ENCODE measurements around the gene CNKSR3. TPM values are rescaled to one million over a fixed set of nuclear protein-coding genes. Genes with fewer than 3 reads are reported as not detected.
A peak's percentile ranks its signal among the peaks of the same experiment; 100 is the strongest.

Gene CNKSR3
- total and polyA plus RNA-seq, 2 donors from 2014 or later, result 13.8 to 63.1 TPM

GRCh38 chr6:154537511-154538325 is 27.2 kb upstream of the CNKSR3 start:
- FAIRE-seq, result peak; percentile 30
- DNase-seq, result peak in 3 of 5 donors; percentile 52 to 74 (median 58)
- Histone ChIP-seq H3K4me3 (ENCODE audit: low read length in 3 of 3) (no peak overlapping the region), H3K27me3 (ENCODE audit: control insufficient read depth, insufficient read depth, low read length) (no peaks in the 10 kb centered on the region), H3K27ac (ENCODE audit: low read depth in 2 of 2, low read length in 2 of 2) (no peak overlapping the region), H3K9ac (ENCODE audit: low read length in 3 of 3) (no peak overlapping the region), H3K4me1 (ENCODE audit: control insufficient read depth in 2 of 3, insufficient read depth in 2 of 3, low read depth in 1 of 3, low read length in 3 of 3) (peaks cover 0 to 4% (median 0%) of the 10 kb centered on the region in 3 donors), H3K36me3 (ENCODE audit: control insufficient read depth in 2 of 3, insufficient read depth in 3 of 3, low read length in 3 of 3) (no peaks in the 10 kb centered on the region), H3K9me3 (ENCODE audit: control insufficient read depth in 2 of 3, insufficient read depth in 1 of 3, low read length in 3 of 3) (no peaks in the 10 kb centered on the region)
- intact Hi-C loops (cut with DNase I), result no loop called here
- no peak for TF ChIP-seq CTCF (IDR thresholded peaks at IDR 0.05; ENCODE audit: borderline replicate concordance, extremely low read depth, insufficient read depth)

- H3K27ac ChIP-seq (ENCODE audit: low read depth in 2 of 2, low read length in 2 of 2), result no peak overlapping the region
- H3K4me3 ChIP-seq (ENCODE audit: low read length in 3 of 3), result no peak overlapping the region
- peaks cover 0 to 3% (median 0%) of the 10 kb centered on the region in 3 donors for H3K4me1 ChIP-seq (ENCODE audit: control insufficient read depth in 2 of 3, insufficient read depth in 2 of 3, low read depth in 1 of 3, low read length in 3 of 3)
- intact Hi-C loops (cut with DNase I), result no loop called here
- FAIRE-seq, result no peak
- peak in 1 of 5 donors; percentile 73 for DNase-seq
- no peak overlapping the region for H3K9ac ChIP-seq (ENCODE audit: low read length in 3 of 3)
- no peak for TF ChIP-seq CTCF (IDR thresholded peaks at IDR 0.05; ENCODE audit: borderline replicate concordance, extremely low read depth, insufficient read depth)
- H3K9me3 ChIP-seq (ENCODE audit: control insufficient read depth in 2 of 3, insufficient read depth in 1 of 3, low read length in 3 of 3), result no peaks in the 10 kb centered on the region
- H3K27me3 ChIP-seq (ENCODE audit: control insufficient read depth, insufficient read depth, low read length), result no peaks in the 10 kb centered on the region
- H3K36me3 ChIP-seq (ENCODE audit: control insufficient read depth in 2 of 3, insufficient read depth in 3 of 3, low read length in 3 of 3), result no peaks in the 10 kb centered on the region
Observed at GRCh38 chr6:154536999-154537398, 26.5 kb upstream of the CNKSR3 start.

GRCh38 chr6:154536255-154536654 is 25.8 kb upstream of the CNKSR3 start:
- Histone ChIP-seq H3K9ac (ENCODE audit: low read length in 3 of 3) (no peak overlapping the region), H3K36me3 (ENCODE audit: control insufficient read depth in 2 of 3, insufficient read depth in 3 of 3, low read length in 3 of 3) (no peaks in the 10 kb centered on the region), H3K4me3 (ENCODE audit: low read length in 3 of 3) (no peak overlapping the region), H3K9me3 (ENCODE audit: control insufficient read depth in 2 of 3, insufficient read depth in 1 of 3, low read length in 3 of 3) (no peaks in the 10 kb centered on the region), H3K4me1 (ENCODE audit: control insufficient read depth in 2 of 3, insufficient read depth in 2 of 3, low read depth in 1 of 3, low read length in 3 of 3) (peaks cover 0 to 3% (median 0%) of the 10 kb centered on the region in 3 donors), H3K27ac (ENCODE audit: low read depth in 2 of 2, low read length in 2 of 2) (no peak overlapping the region), H3K27me3 (ENCODE audit: control insufficient read depth, insufficient read depth, low read length) (no peaks in the 10 kb centered on the region)
- FAIRE-seq, result no peak
- no peak for DNase-seq
- intact Hi-C loops (cut with DNase I), result no loop called here
- no peak for TF ChIP-seq CTCF (IDR thresholded peaks at IDR 0.05; ENCODE audit: borderline replicate concordance, extremely low read depth, insufficient read depth)

All from kidney (tissue), 14 donors.